SK-N-SH treated with all-trans-retinoic acid at 6 μM for 48 hours (cell line): ENCODE measurements around the gene RNU7-1.

Experiments
- CREB5 ChIP-seq: fragments of 250-450 bp; sonication (Bioruptor Pico); IDR thresholded peaks from 2 replicates; pipeline ENCODE4 v1.5.1; 2020; ENCODE audit warnings: low read depth, mild to moderate bottlenecking, moderate library complexity
- PATZ1 ChIP-seq: fragments of 250-450 bp; sonication (Bioruptor Pico); IDR thresholded peaks from 2 replicates; pipeline ENCODE4 v1.8.0; 2020; ENCODE audit warnings: mild to moderate bottlenecking, moderate library complexity, borderline replicate concordance
- SNAI2 ChIP-seq: fragments of 250-450 bp; sonication (Bioruptor Pico); IDR thresholded peaks from 2 replicates; pipeline ENCODE4 v1.5.0; 2020; ENCODE audit warnings: mild to moderate bottlenecking, moderate library complexity
- TOX ChIP-seq: fragments of 250-450 bp; sonication (Bioruptor Pico); IDR thresholded peaks from 2 replicates; pipeline ENCODE4 v1.8.0; 2021; ENCODE audit warnings: mild to moderate bottlenecking, moderate library complexity, borderline replicate concordance
- ZC3H10 ChIP-seq: fragments of 250-450 bp; sonication (Bioruptor Pico); IDR thresholded peaks from 2 replicates; pipeline ENCODE4 v1.5.1; 2021; ENCODE audit warnings: mild to moderate bottlenecking, moderate library complexity
- ZFP30 ChIP-seq: fragments of 450-650 bp; formaldehyde crosslinking; IDR thresholded peaks from 2 replicates; pipeline ENCODE4 v1.5.0; 2022; ENCODE audit warnings: mild to moderate bottlenecking, moderate library complexity
- ZNF565 ChIP-seq: fragments of 450-650 bp; formaldehyde crosslinking; conservative IDR thresholded peaks from 2 replicates; pipeline ENCODE4 v1.5.0; 2020; ENCODE audit warnings: low read depth, mild to moderate bottlenecking, moderate library complexity
- ZNF70 ChIP-seq: fragments of 450-650 bp; formaldehyde crosslinking; IDR thresholded peaks from 2 replicates; pipeline ENCODE4 v1.5.0; 2020; ENCODE audit warnings: mild to moderate bottlenecking, moderate library complexity

GRCh38 chr12:6962285-6963015 lies 18.8 kb downstream of the RNU7-1 start:
- TF ChIP-seq CREB5 (CRISPR knock-in tag) = no peak
- no peak for TF ChIP-seq PATZ1 (CRISPR knock-in tag)
- TF ChIP-seq ZC3H10 = no peak
- no peak for TF ChIP-seq ZNF70 (CRISPR knock-in tag)
- no peak for TF ChIP-seq ZNF565 (CRISPR knock-in tag)
- no peak for TF ChIP-seq ZFP30
- no peak for TF ChIP-seq SNAI2
- TF ChIP-seq TOX = no peak
